KMS-11 (cell line): ENCODE measurements around the gene EAF1.

Source experiments
- H2AFZ ChIP-seq: fragments of 200-600 bp; sonication (generic); 2 replicates; pipeline ENCODE4 v1.6.1; 2016; ENCODE audit warnings: antibody characterized with exemption, mixed run types, low read depth
- H3K27ac ChIP-seq: fragments of 200-600 bp; sonication (generic); 2 replicates; pipeline ENCODE4 v1.6.1; 2016; ENCODE audit warnings: mild to moderate bottlenecking, mixed run types
- H3K27me3 ChIP-seq: fragments of 200-600 bp; sonication (generic); 2 replicates; pipeline ENCODE4 v1.6.1; 2017; ENCODE audit warnings: mild to moderate bottlenecking, low read depth, mixed run types, moderate library complexity; ENCODE audit not compliant: insufficient read depth
- H3K36me3 ChIP-seq: fragments of 200-600 bp; sonication (generic); 2 replicates; pipeline ENCODE4 v1.6.1; 2017; ENCODE audit warnings: mild to moderate bottlenecking, mixed run types; ENCODE audit not compliant: insufficient read depth
- H3K4me1 ChIP-seq: fragments of 200-600 bp; sonication (generic); 2 replicates; pipeline ENCODE4 v1.6.1; 2016; ENCODE audit warnings: mild to moderate bottlenecking, low read depth, mixed run types; ENCODE audit not compliant: poor library complexity, severe bottlenecking
- H3K4me2 ChIP-seq: fragments of 200-600 bp; sonication (generic); 2 replicates; pipeline ENCODE4 v1.7.0; 2016; ENCODE audit warnings: mild to moderate bottlenecking, mixed run types
- H3K4me3 ChIP-seq: fragments of 200-600 bp; sonication (generic); IDR thresholded peaks from 2 replicates; pipeline ENCODE4 v1.6.1; 2017; ENCODE audit warnings: low read depth, low read length, mixed read lengths; ENCODE audit not compliant: insufficient read depth
- H3K79me2 ChIP-seq: fragments of 200-600 bp; sonication (generic); 2 replicates; pipeline ENCODE4 v1.6.1; 2016; ENCODE audit warnings: low read depth, mixed run types; ENCODE audit not compliant: insufficient read depth
- H3K9ac ChIP-seq: fragments of 200-600 bp; sonication (generic); 2 replicates; pipeline ENCODE4 v1.6.1; 2016; ENCODE audit warnings: mild to moderate bottlenecking, mixed run types
- H4K20me1 ChIP-seq: fragments of 200-600 bp; sonication (generic); 2 replicates; pipeline ENCODE4 v1.6.1; 2016; ENCODE audit warnings: mild to moderate bottlenecking, mixed run types; ENCODE audit not compliant: insufficient read depth
- CTCF ChIP-seq: fragments of 200-600 bp; sonication (generic); conservative IDR thresholded peaks from 2 replicates; pipeline ENCODE4 v1.6.1; 2017; ENCODE audit warnings: low read depth, mild to moderate bottlenecking, antibody characterized with exemption, low read length, moderate library complexity, mixed read lengths

The EAF1 gene

GRCh38 chr3:15451216-15452113 lies 24.1 kb downstream of the EAF1 start:
- Histone ChIP-seq H3K79me2 (no peaks in the 10 kb centered on the region), H3K27me3 (no peaks in the 10 kb centered on the region), H4K20me1 (no peaks in the 10 kb centered on the region), H3K27ac (no peak overlapping the region), H3K4me1 (no peaks in the 10 kb centered on the region), H2AFZ (no peak overlapping the region), H3K4me2 (no peak overlapping the region), H3K36me3 (no peaks in the 10 kb centered on the region), H3K4me3 (no peak overlapping the region), H3K9ac (no peak overlapping the region)
- TF ChIP-seq CTCF: no peak

GRCh38 chr3:15452156-15452555 lies 24.8 kb downstream of the EAF1 start:
- no peaks in the 10 kb centered on the region for H3K36me3 ChIP-seq
- no peaks in the 10 kb centered on the region for H4K20me1 ChIP-seq
- H3K4me1 ChIP-seq: no peaks in the 10 kb centered on the region
- H3K4me2 ChIP-seq: no peak overlapping the region
- no peak overlapping the region for H3K9ac ChIP-seq
- no peaks in the 10 kb centered on the region for H3K27me3 ChIP-seq
- no peak overlapping the region for H3K4me3 ChIP-seq
- no peak overlapping the region for H2AFZ ChIP-seq
- H3K27ac ChIP-seq: no peak overlapping the region
- TF ChIP-seq CTCF: no peak
- H3K79me2 ChIP-seq: no peaks in the 10 kb centered on the region

DNA sequence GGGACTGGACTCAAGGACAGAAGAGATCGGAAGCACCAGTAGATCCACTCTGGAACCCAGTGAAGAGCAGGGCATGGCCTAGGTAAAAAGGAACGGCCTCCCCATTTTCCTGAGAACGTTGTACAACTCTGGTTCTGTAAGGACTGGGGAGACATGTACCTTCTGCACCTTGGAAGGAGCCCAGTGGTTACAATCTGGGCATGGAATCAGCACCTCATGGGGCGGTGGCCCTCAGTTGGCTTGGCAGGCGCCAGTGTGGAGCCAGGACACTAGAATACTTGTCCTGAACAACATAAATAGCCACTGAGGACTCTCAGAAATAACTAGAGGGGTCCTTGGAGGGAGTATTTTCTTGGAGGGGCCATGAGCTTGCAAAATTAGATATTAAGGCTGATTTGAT lies 25.6 kb downstream of the EAF1 start:
- Histone ChIP-seq H3K36me3 (no peaks in the 10 kb centered on the region), H3K79me2 (no peaks in the 10 kb centered on the region), H4K20me1 (no peaks in the 10 kb centered on the region), H3K4me3 (no peak overlapping the region), H3K9ac (no peak overlapping the region), H3K27me3 (no peaks in the 10 kb centered on the region), H3K4me1 (no peaks in the 10 kb centered on the region), H2AFZ (no peak overlapping the region), H3K4me2 (no peak overlapping the region), H3K27ac (no peak overlapping the region)
- TF ChIP-seq CTCF: no peak

DNA sequence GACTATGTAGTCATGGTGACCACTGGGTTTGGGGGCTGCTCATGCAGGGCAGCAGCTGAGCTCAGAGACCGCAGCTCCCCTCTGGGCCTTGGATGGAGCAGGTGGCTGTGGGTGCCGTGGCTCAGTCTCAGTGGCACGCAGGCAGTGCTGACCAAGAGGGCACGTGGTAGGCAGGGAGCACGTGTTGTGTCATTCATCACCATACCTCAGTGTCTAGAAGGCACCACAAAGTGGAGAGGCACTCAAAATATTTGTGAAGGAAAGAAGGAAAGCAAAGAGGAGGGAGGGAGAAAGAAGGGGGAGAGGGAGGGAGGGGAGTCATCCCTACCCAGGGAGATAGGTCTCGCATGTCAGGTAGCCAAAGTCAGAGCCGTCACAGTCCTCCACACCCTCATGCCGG lies 26.1 kb downstream of the EAF1 start:
- Histone ChIP-seq H3K27ac (no peak overlapping the region), H2AFZ (no peak overlapping the region), H3K4me2 (no peak overlapping the region), H3K27me3 (no peaks in the 10 kb centered on the region), H3K9ac (no peak overlapping the region), H3K4me1 (no peaks in the 10 kb centered on the region), H3K4me3 (no peak overlapping the region), H3K79me2 (no peaks in the 10 kb centered on the region), H3K36me3 (no peaks in the 10 kb centered on the region), H4K20me1 (no peaks in the 10 kb centered on the region)
- no peak for TF ChIP-seq CTCF
